Ureter (tissue), 1 donor: ENCODE data around the gene BANP. TPM values are rescaled to one million over a fixed set of nuclear protein-coding genes. Genes with fewer than 3 reads are reported as not detected.
"Not testable (repeated sequence)": the region's sequence is repeated elsewhere in the genome, so short reads cannot be mapped to it uniquely, and the experiment has no call there.

Experiments used
- DNase-seq: peaks from one replicate; pipeline ENCODE4 v3.0.0-alpha.2; 2020; ENCODE audit warnings: low spot score
- total RNA-seq: library from RNA; stranded (reverse); gene quantifications from one replicate; pipeline ENCODE4 v1.2.4, GENCODE V29; 2023
- donor health status: DM: yes; HTN: yes; CAD: no.

Gene BANP
- total RNA-seq, 1 donor from 2014 or later = 30.9 TPM

DNA sequence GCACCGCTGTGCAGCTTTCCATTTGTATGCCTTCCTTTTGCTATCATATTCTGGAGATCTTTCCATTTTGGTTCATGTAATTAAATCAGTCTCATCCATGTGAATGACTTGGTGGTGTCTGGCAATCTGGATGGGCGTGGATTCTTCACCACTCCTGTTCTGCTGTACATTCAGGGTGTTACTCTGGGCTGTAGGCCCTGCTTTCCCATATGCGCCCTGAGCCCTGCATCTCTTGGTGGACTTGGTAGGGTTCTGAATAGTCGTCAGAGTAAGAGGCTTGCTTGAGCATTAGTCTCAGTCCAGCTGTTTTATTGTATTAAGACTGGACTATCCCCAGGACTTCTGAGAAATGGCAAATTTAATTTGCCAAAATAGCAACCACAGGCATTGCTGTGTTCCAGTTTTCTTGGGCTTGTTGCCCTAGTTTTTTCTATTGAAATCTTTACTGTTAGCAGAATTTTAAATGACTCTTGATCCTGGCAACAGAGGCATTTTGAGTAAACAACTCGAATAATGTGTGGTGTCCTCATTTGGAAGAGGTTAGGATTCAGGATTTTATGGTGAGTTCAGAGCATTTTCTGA is 14.9 kb downstream of the BANP start:
- DNase-seq = no peak

DNA sequence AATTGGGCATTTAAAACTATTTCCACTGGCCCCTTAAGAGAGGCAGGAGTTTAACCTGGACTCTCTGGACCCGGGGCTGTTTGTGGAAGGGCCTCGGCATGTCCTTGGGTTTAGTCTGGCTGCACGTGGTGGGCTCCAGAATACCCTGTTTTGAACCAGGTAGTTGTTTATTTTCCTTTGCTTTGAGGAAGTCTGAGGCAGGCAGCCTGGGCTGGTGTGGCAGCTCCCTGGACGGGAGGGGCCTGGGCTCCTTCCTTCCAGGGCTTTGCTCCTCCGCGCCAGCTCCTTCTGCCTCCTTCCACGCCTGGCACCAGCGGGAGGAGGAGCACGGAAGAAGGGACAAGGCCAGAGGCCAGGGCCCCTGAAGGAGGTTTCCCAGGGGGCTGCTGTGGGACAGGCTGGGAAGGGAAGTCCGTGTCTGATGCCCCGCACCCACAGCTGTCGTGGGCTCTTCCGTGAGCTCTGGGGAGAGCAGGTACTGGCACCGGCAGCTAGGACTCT is 15.5 kb downstream of the BANP start:
- no peak for DNase-seq

DNA sequence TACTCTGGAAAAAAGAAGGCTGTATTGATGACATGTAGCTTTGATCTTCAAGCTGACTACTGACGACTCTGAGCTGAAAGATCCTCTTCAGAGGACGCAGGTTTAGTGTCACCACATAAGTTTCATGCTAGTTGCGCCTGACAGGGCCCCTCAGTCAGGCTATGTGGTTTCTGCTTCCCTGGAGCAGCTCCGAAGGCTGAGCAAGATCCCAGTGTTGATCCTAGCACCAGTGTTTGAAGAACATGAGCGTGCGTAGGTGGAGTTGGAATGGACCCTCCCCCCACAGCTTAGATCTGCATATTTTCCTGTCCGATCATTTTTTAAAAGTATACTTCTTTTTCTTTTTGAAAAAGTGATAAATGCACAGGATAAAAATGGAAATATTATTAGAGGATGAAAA is 17.3 kb downstream of the BANP start:
- DNase-seq = no peak

DNA sequence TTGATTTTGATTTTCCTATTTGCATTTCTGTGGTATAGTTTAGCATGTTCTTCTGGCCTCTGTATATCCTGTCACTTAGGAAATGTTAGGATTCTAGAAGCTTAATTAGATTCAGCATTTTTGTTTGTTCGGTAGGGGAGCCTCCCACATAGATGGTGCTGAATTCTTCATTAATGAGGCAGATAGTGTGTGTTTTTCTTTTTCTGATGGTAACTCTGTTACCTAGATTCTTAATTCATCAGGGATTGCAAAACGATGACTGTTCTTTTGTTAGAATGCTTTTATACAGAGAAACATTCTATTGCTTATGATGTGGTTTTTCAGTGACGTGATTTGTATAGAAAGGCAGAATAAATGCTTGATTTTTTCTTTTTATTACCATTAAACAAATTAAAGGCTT is 19.0 kb downstream of the BANP start:
- DNase-seq = no peak

DNA sequence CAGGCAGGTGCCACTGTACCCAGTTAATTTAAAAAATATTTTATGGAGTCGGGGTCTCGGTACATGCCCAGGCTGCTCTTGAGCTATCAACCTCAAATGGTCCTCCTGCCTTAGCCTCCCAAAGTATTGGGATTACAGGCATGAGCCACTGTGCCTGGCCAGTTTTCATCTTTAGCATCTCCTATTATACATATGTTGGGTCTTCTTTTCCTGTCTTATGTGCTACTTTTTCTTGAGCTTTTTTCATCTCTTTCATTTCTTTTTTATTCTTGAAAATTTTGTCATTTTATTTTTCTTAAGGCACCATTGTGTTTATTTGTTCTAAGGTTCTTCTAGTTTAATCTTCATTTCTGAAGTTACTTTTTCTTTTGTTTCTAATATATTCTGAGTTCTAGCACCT is 20.7 kb downstream of the BANP start:
- DNase-seq = no peak

DNA sequence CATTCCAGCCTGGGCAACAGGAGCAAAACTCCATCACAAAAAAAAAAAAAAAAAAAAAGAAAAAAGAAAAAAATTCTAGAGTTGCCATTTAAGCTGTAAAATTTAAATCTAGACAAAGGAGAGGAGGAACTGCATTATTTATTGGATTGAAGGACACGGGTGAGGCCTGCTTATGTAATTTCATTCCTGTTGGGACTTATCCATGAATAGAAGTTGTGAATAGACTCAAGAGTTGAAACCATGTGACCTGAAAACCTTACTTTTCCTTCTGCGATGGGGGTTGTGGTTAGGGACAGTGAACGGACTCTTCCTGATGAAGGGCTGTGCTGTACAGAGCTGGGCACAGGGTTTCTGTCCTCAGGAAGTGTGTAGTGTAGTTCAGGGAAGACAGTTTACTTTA is 22.5 kb downstream of the BANP start:
- DNase-seq = no peak

DNA sequence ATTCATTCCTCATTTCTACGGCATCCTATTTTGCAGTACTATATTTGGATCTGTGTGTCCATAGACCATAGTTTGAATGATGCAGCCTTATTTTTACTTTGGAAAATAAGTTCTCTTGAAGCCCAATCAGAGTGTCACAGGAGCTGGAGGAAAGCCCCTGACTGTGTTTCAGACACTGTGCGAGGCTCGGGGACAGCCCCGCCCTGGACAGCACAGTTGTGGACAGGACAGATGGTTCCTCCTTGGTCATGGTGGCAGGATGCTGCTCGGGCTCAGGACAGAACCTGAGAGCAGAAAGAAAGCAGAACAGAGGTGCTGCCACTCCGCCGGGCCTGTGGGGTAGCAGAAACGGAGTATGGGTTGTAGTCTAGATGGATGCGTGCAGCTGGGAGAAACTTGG is 22.9 kb downstream of the BANP start:
- no peak for DNase-seq

DNA sequence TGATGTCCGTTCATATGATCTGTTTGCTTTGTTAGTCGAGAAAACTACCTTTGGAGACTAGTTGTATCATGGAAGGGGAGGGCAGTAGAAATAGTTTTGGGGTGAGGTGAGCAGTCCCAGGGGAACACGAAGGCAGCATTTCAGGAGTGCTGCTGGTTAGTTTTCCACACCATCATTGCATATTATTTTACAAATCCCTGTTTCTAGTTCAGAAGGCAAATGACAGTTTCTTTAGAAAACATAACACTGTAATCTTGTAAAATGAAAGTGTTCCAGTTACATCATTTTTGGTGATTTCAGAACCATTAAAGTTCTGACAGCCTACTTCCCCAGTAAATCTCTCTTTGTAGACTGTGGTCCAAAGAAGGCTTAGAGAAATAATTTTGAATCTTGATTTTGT is 25.4 kb downstream of the BANP start:
- DNase-seq = no peak

DNA sequence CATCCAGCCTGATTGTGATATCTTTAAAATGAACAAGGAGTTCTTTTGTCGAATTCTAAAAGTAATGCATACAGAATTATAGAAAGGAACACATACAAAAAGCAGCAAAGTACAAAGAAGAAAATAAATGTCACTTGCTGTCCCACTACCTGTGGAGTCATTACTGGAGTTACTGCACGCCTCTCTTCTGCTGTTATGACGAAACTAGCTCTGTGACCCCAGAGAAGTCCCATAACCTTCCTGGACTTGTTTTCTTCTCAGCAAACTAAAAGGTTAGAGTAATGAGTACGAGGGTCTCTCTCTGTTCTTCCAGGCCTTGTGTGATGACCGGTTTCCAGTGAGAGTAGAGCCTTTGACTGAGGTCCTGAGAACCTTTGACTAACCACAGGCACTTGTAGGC is 26.9 kb downstream of the BANP start:
- DNase-seq = no peak

DNA sequence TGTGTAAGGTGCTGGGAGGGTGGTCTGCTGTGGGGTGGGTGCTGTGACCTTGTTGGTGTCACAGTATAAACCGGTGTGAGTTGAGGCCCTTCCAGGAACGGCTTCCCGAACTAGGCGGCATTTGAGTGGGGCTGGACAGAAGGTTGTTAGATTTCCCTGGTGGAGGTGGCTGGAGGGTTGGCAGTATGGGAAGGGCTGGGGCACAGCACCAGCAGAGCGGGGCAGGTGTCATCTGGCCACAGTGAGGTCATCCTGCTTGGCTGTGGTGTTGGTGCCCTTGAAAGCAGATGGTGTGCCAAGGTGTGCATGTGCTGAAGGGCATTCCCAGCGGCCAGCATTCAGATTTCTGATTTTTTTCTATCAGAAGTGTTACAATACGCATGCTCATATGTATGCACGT is 28.1 kb downstream of the BANP start:
- no peak for DNase-seq

DNA sequence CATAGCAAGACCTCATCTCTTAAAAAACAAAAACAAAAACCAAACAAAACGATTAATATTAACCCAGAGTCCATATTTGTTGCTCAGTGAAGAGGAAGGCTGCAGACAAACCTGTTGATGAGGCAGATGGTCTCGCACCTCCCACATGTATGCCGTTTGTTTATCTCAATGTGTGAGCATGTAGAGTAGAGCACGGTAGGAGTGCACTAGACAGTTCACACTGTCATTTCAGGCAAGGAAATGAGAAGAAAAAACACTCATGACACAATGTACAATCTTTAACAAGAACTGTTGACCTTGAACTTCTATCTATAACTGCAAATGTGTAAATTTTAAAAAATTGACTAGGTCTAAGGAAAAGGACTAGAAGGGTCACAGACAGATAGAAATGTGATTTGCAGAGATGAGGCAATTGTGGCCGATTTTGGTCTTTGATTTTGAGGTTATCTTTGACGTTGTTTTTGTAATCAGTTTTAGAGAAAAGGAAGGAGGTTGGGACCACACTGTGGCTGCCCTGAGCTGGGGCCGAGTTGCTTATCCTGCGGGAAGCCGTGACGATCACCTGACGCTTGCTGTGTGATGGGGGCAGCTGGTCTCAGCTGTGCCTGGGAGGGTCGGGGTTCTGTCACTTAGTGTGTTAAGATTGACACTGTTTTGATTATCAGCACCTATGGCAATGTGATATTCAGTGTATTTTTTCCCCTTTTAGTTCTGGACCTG is 28.8 kb downstream of the BANP start:
- not testable (repeated sequence) for DNase-seq

DNA sequence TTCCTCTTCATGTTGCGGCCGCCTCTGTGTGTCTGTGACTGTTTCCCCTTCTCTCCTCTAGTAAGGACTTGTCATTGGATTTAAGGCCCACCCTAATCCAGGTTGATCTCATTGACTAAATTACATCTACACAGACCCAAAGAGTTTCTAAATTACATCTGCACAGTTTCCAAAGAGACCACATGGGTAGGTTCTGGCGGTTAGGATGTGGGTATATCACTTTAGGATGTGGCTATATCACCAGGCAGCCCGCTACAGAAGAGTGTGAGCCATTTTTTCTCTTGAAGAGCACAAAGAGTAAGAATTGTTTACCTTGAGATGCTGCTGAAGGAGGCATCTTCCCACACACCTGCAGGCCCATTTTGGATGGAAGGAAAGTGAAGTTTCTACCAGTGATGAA is 30.1 kb downstream of the BANP start:
- DNase-seq = not testable (repeated sequence)

DNA sequence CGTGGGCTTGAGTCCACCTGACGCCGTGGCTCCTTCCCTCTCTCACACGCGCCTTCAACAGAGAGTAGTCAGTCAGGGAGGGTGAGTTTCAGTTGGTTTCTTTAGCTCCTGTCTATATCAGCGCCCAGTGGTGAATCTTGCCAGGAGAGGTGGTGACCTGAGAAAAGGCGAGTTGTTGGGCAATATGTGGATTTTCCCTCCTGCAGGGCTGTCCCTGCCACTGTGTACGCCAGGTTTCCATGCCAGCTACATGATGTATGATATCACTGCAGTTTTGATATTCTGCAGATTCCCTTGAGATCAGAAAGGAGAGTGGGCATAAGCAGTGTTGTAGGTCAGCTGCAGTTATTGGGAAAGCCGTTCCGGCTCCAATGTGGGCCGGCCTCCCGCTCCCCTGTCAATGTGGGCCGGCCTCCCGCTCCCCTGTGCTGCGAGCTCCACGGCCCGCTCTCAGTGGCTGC is 31.4 kb downstream of the BANP start:
- no peak for DNase-seq

DNA sequence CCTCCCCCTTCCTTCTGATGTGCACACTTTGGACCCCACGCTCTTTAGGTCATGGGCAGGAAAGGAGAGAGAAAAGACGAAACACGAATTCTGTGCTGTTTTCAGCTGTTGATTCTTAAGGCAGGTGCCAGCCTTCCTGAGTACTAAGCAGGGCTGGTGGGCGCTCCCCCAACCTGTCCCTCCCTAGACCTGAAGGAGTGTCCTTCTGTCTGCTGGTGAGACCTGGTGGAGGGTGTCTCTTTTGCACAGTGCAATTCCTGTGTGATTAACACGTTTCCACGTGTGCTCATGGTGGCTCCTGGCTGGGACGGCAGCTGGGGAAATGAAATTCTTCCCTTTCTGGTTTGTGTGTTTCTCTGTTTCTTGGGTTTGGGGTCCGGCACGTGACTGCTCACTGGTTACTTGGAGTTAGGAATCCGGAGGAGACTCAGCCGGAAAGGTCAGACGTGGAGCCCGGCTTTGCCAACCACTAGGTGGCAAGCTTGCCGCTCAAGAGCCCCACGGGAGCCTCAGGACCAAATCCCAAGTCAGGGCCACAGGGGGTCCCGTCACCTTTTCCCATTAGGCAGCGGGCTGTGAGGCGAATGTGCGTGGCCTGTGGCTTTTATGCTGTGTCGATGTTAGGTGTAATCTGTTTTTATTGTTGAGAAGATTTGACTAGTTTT is 32.0 kb downstream of the BANP start:
- DNase-seq = not testable (repeated sequence)

DNA sequence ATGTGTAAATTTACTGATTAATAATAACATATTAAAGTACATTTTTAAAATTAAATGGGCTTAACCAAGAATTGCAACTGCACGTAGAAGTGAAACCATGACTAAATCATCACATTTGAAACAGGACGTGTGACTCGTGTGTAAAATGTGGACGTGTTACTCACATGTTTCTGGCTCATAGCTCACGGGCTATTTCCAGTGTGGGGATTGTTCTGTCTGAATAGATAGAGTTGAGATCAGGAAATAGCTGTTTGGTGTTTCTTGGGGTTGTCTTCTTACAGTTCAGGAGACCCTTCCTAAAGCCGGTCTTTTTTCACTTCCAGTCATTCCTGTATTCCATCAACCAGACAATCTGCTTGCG is 32.5 kb downstream of the BANP start:
- not testable (repeated sequence) for DNase-seq

DNA sequence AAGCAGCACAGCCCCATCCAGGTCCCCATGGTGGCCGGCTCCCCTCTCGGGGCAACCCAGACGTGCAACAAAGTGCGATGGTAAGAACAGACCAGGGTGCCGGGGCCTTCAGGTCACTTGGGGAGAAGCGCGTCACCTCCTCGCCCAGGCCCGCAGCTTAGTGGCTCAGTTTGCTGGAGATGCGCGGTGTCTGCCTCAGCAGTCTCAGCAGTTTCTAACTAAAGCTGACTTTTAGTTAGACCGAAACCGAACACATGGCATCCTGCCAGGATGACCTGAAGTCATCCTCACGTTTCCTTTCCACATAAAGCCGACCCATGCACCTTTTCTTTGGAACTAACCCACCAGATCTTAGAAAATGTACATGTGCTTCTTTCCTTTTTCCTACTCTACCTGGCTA is 32.9 kb downstream of the BANP start:
- not testable (repeated sequence) for DNase-seq

DNA sequence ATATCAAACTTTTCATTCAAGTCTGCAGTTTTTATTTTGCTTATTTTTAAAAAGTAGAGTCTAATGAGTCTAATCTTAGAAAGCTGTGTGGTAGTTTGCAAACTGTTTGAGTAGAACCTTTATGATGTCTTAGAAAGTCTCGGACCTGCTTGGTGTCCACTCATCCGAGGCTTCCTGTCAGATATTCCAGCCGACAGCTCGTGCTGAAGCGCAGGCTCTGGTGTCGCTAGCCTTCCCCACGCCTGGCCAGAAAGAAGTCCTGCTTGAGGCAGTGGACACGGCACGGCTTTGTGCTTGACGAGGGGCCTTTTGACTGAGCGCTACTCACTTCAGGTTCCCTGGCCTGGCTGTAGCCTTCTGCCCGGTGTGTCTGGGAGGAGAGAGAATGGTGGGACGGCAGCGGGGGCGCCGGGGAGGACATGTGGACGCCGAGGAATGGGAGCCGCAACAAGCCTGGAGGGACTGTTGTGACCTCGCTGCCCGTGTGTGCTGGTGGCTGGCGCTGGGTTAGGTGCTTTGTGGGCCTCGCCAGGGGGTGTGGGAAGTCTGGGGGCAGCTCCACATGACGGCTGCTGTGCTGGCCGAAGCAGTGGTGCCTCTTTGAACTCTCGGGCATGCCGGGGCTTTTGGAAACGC is 33.5 kb downstream of the BANP start:
- no peak for DNase-seq

DNA sequence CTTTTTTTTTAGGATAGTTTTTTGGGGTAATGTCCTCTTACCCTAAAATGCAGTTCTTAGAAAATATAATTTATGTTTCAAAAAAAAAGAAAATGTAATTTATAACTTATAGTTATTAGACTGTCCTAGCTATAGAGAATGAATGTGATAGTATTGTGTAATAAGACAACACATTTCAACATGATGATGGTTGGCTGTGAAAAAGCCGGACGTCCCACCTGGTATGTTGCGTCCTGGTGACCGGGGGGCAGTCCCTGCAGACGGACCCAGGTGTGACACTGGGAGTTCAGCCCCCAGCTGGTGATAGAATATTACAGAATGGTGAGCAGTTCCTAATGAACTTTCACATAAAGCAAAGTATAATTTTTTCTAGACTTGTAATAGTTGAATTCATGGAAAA is 34.3 kb downstream of the BANP start:
- DNase-seq = not testable (repeated sequence)

DNA sequence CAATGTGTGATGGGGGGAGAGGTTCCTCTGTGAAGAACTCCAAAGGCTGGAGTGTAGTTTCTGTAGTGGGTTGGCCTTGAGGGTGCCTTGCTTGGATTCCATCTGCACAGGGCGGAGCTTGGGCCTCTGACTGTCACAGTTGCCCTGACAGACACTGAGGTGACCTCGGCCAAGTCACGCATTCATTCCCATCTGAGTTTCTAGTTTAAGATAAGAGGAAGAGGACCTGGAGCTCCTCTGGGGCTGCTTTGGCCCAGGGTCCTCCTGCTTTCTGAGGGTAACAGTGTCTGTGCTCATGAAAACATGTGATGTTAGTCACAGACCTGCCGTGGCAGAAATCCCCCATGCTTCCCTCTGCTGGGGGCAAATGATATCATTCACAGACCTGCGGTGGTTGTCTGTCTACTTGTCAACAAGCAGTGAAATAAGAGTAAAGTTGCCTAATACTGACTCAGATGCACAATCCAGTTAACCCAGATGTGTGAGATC is 35.2 kb downstream of the BANP start:
- not testable (repeated sequence) for DNase-seq

DNA sequence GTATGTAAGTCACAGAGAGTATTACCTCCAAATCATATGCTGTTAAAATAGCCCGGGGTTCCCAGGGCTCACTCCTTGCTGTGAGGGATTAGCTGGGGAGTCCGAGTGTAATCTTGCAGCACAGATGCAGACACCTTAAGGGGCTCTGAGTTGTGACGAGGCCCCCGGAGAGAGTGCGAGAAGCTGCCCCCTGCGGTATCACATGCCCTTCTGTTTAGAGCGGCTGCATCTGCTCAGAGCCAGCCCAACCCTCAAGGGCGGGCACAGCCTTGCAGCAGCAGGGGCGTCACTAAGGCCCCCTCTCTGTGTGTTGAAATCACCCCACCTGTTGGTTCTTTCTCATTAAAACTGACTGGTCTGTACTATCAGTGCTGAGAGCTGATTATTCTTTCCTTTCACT is 37.4 kb downstream of the BANP start:
- not testable (repeated sequence) for DNase-seq

DNA sequence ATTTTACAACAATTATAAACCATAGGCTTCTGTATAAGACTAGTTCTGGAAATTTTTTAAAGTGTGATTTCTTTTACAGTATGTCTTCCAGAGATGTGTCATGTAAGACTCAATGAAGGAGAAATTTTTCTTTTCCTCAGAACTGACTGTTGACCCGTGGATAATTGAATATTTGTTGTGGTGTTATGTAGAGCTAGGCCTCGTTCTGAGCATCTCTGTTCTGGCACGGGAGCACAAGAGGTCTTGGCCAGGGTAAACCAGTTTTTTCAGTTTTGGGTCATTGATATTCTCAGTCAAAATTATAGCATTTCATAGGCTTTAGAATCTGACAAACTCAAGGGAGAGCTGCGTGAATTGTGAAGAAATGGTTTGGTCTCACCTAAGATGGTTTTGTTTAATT is 39.0 kb downstream of the BANP start:
- DNase-seq = not testable (repeated sequence)

DNA sequence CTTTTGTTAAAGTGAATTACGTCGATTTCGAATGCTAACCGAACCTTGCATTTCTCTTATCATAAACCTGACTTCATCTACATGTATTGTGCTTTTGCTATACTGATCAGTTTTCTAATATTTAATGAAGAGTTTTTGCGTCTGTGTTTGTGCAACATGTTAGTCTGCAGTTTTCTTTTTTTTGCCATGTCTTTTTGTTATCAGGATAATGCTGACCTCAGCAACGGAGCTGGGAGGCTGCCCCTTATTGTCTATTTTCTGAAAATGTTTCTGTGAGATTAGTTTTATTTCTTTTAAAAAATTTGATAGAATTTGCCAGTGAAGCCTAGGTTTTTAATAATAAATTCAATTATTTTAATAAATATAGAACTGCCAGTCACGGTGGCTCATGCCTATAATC is 40.9 kb downstream of the BANP start:
- not testable (repeated sequence) for DNase-seq
